IMR-90 (cell line): ENCODE results near the gene TUSC2. TPM values are rescaled to one million over a fixed set of nuclear protein-coding genes. Genes with fewer than 3 reads are reported as not detected.

ENCODE experiments used
- ATAC-seq: fragments of 200-7000 bp; cut with Tn5 transposase; 2 replicates; pipeline ENCODE4 v1.9.1; 2020; ENCODE audit warnings: low read depth, mild to moderate bottlenecking, moderate library complexity
- BruUV-seq: library from RNA; stranded (reverse); fragments of 400-500 nt; replicated peaks from 2 replicates; lab custom pipeline; 2021; lab: Mats Ljungman, UMichigan
- CTCF ChIA-PET: fragments of 300-600 bp; formaldehyde crosslinking; extraction: SDS; loops from one replicate; lab custom pipeline; 2021; ENCODE audit warnings: antibody characterized with exemption; lab: Yijun Ruan, JAX
- POLR2A ChIA-PET: fragments of 300-600 bp; sonication (Branson Sonifier 250); formaldehyde crosslinking; loops from one replicate; lab custom pipeline; 2022; ENCODE audit warnings: antibody characterized with exemption; ENCODE audit not compliant: unreplicated experiment; lab: Charles Lee
- DNase-seq: peaks from one replicate; pipeline ENCODE4 v3.0.0; 2013
- H2AFZ ChIP-seq: replicated peaks from 2 replicates; pipeline ENCODE3; 2013; ENCODE audit warnings: low read length, mild to moderate bottlenecking; ENCODE audit not compliant: poor library complexity
- H2AK5ac ChIP-seq: 2 replicates; pipeline ENCODE4 v1.6.1; 2013; ENCODE audit warnings: low read depth, low read length, inconsistent platforms
- H2AK9ac ChIP-seq: replicated peaks from 2 replicates; pipeline ENCODE3; 2013; ENCODE audit warnings: mild to moderate bottlenecking, low read depth, low read length, moderate library complexity; ENCODE audit not compliant: poor library complexity
- H2BK120ac ChIP-seq: 2 replicates; pipeline ENCODE4 v1.6.1; 2013; ENCODE audit warnings: low read depth, low read length, inconsistent platforms
- H2BK15ac ChIP-seq: 3 replicates; pipeline ENCODE4 v1.6.1; 2013; ENCODE audit warnings: low read depth, low read length, inconsistent platforms
- H2BK20ac ChIP-seq: 2 replicates; pipeline ENCODE4 v1.6.1; 2013; ENCODE audit warnings: low read depth, mild to moderate bottlenecking, inconsistent platforms, low read length, moderate library complexity
- H2BK5ac ChIP-seq: 2 replicates; pipeline ENCODE4 v1.6.1; 2013; ENCODE audit warnings: mild to moderate bottlenecking, low read depth, low read length, inconsistent platforms; ENCODE audit not compliant: poor library complexity, severe bottlenecking
- H3K14ac ChIP-seq: replicated peaks from 2 replicates; pipeline ENCODE4 v1.6.1; 2013; ENCODE audit warnings: low read depth, low read length, inconsistent platforms
- H3K18ac ChIP-seq: 2 replicates; pipeline ENCODE4 v1.6.1; 2013; ENCODE audit warnings: low read depth, low read length, control low read depth
- H3K23ac ChIP-seq: 2 replicates; pipeline ENCODE4 v1.6.1; 2013; ENCODE audit warnings: low read depth, low read length, inconsistent platforms
- H3K27ac ChIP-seq: 2 replicates; pipeline ENCODE4 v1.5.1; 2013; ENCODE audit warnings: mild to moderate bottlenecking, control low read depth, low read length; ENCODE audit not compliant: insufficient read depth
- H3K27me3 ChIP-seq: 2 replicates; pipeline ENCODE4 v1.6.1; 2013; ENCODE audit warnings: low read length; ENCODE audit not compliant: control insufficient read depth, insufficient read depth
- H3K36me3 ChIP-seq: 2 replicates; pipeline ENCODE4 v1.6.1; 2013; ENCODE audit warnings: low read length, mixed read lengths; ENCODE audit not compliant: control insufficient read depth, insufficient read depth
- H3K4ac ChIP-seq: 2 replicates; pipeline ENCODE4 v1.6.1; 2013; ENCODE audit warnings: low read depth, low read length, inconsistent platforms
- H3K4me1 ChIP-seq: 2 replicates; pipeline ENCODE4 v1.6.1; 2013; ENCODE audit warnings: low read length, mixed read lengths; ENCODE audit not compliant: control insufficient read depth, insufficient read depth
- H3K4me2 ChIP-seq: 2 replicates; pipeline ENCODE4 v1.6.1; 2013; ENCODE audit warnings: low read depth, mild to moderate bottlenecking, control low read depth, low read length, moderate library complexity
- H3K4me3 ChIP-seq: 2 replicates; pipeline ENCODE4 v1.5.1; 2013; ENCODE audit warnings: low read depth, mild to moderate bottlenecking, control low read depth, low read length, moderate library complexity; ENCODE audit not compliant: insufficient read depth
- H3K56ac ChIP-seq: 2 replicates; pipeline ENCODE4 v1.6.1; 2013; ENCODE audit warnings: low read length, inconsistent platforms; ENCODE audit not compliant: insufficient read depth; ENCODE audit errors: extremely low read depth
- H3K79me1 ChIP-seq, 2 experiments: 2 replicates each; pipeline ENCODE4 v1.6.1; 2013; ENCODE audit warnings: low read length in 2 of 2, inconsistent platforms in 1 of 2, low read depth in 1 of 2
- H3K9ac ChIP-seq: 2 replicates; pipeline ENCODE4 v1.6.1; 2013; ENCODE audit warnings: low read depth, low read length, control low read depth
- H3K9me1 ChIP-seq: 2 replicates; pipeline ENCODE4 v1.6.1; 2013; ENCODE audit warnings: low read length, inconsistent platforms; ENCODE audit not compliant: insufficient read depth
- H3K9me3 ChIP-seq: 2 replicates; pipeline ENCODE4 v1.6.1; 2013; ENCODE audit warnings: low read length; ENCODE audit not compliant: control insufficient read depth, insufficient read depth
- H4K20me1 ChIP-seq: 2 replicates; pipeline ENCODE4 v1.6.1; 2013; ENCODE audit warnings: low read length, inconsistent platforms; ENCODE audit not compliant: insufficient read depth
- H4K5ac ChIP-seq: 2 replicates; pipeline ENCODE4 v1.6.1; 2013; ENCODE audit warnings: mild to moderate bottlenecking, low read depth, low read length, control low read depth
- H4K8ac ChIP-seq, 2 experiments: 2 replicates each; pipeline ENCODE4 v1.6.1; 2013; ENCODE audit warnings: low read depth in 2 of 2, low read length in 2 of 2, control low read depth in 1 of 2, inconsistent platforms in 1 of 2
- H4K91ac ChIP-seq: 2 replicates; pipeline ENCODE4 v1.6.1; 2013; ENCODE audit warnings: low read depth, low read length, inconsistent platforms; ENCODE audit not compliant: insufficient read depth
- BHLHE40 ChIP-seq: fragments of 150-350 bp; IDR thresholded peaks from 2 replicates; pipeline ENCODE4 v1.6.1; 2016; ENCODE audit warnings: mild to moderate bottlenecking, low read depth, low read length
- CEBPB ChIP-seq: IDR thresholded peaks from 2 replicates; pipeline ENCODE4 v1.6.1; 2012; ENCODE audit warnings: low read depth, low read length, improper control_type of control experiment
- CHD1 ChIP-seq: IDR thresholded peaks from 2 replicates; pipeline ENCODE4 v1.6.1; 2012; ENCODE audit warnings: low read depth, low read length, improper control_type of control experiment
- ELK1 ChIP-seq: fragments of 150-350 bp; IDR thresholded peaks from 2 replicates; pipeline ENCODE4 v1.6.1; 2016; ENCODE audit warnings: low read depth, mild to moderate bottlenecking, low read length, moderate library complexity, borderline replicate concordance
- FOS ChIP-seq: fragments of 150-350 bp; IDR thresholded peaks from 2 replicates; pipeline ENCODE4 v1.6.1; 2016; ENCODE audit warnings: low read depth, low read length
- MAFK ChIP-seq: IDR thresholded peaks from 2 replicates; pipeline ENCODE4 v1.6.1; 2012; ENCODE audit warnings: low read depth, low read length, improper control_type of control experiment
- MAZ ChIP-seq: IDR thresholded peaks from 2 replicates; pipeline ENCODE4 v1.6.1; 2012; ENCODE audit warnings: low read depth, mild to moderate bottlenecking, low read length, improper control_type of control experiment, moderate library complexity, borderline replicate concordance
- MXI1 ChIP-seq: IDR thresholded peaks from 2 replicates; pipeline ENCODE4 v1.6.1; 2012; ENCODE audit warnings: low read depth, mild to moderate bottlenecking, low read length, moderate library complexity, borderline replicate concordance
- NFE2L2 ChIP-seq: fragments of 150-350 bp; IDR thresholded peaks from 2 replicates; pipeline ENCODE4 v1.6.1; 2016; ENCODE audit warnings: low read depth, mild to moderate bottlenecking, low read length
- POLR2A ChIP-seq: IDR thresholded peaks from 2 replicates; pipeline ENCODE4 v1.6.1; 2012; ENCODE audit warnings: mild to moderate bottlenecking, low read depth, low read length
- RAD21 ChIP-seq: IDR thresholded peaks from 2 replicates; pipeline ENCODE4 v1.6.1; 2012; ENCODE audit warnings: low read length, improper control_type of control experiment
- RCOR1 ChIP-seq: IDR thresholded peaks from 2 replicates; pipeline ENCODE4 v1.6.1; 2012; ENCODE audit warnings: mild to moderate bottlenecking, low read length, improper control_type of control experiment; ENCODE audit not compliant: insufficient replicate concordance
- RFX5 ChIP-seq: IDR thresholded peaks from 2 replicates; pipeline ENCODE4 v1.8.0; 2012; ENCODE audit warnings: low read depth, mild to moderate bottlenecking, low read length, moderate library complexity
- SMC3 ChIP-seq: fragments of 150-350 bp; IDR thresholded peaks from 2 replicates; pipeline ENCODE4 v1.6.1; 2016; ENCODE audit warnings: low read depth, mild to moderate bottlenecking, antibody characterized with exemption, low read length, moderate library complexity
- USF2 ChIP-seq: fragments of 150-350 bp; IDR thresholded peaks from 2 replicates; pipeline ENCODE4 v1.6.1; 2017; ENCODE audit warnings: mild to moderate bottlenecking, antibody characterized with exemption, low read length, low read depth
- WGBS, 2 experiments: methylation state at CpG; one replicate each; pipeline versions ENCODE4 v1.1.5 to v1.1.7; 2013; ENCODE audit warnings: missing lambda C conversion rate in 2 of 2; ENCODE audit not compliant: insufficient read length in 1 of 2; ENCODE audit errors: extremely low coverage in 2 of 2; 5-methylcytosine and 5-hydroxymethylcytosine counted together
- dilution Hi-C: fragments of 300-500 bp; cut with HindIII; formaldehyde crosslinking; loops from one replicate; pipeline ENCODE4 v1.14.3; 2018; ENCODE audit warnings: low sequenced_read_pairs; ENCODE audit not compliant: unreplicated experiment
- in situ Hi-C: fragments of 300-500 bp; cut with MboI; formaldehyde crosslinking; loops from 3 replicates; pipeline ENCODE4 v1.14.3; 2019; ENCODE audit warnings: low sequenced_read_pairs, inconsistent platforms, mixed read lengths
- intact Hi-C: fragments of 100-400 bp; cut with micrococcal nuclease; formaldehyde crosslinking; loops from 2 replicates; pipeline ENCODE4 v1.10.0; 2022
- polyA plus RNA-seq, 3 experiments: library from polyadenylated mRNA; depleted of rRNA; stranded (reverse); fragments of >200 nt; gene quantifications; 2 replicates each; pipeline ENCODE4 v1.2.3, GENCODE V29; 2012; ENCODE audit warnings: low replicate concordance in 1 of 3
- total RNA-seq: library from RNA; depleted of rRNA; stranded (reverse); fragments of >200 nt; gene quantifications from 2 replicates; pipeline ENCODE4 v1.2.3, GENCODE V29; 2012

TUSC2 gene
- total and polyA plus RNA-seq, 2 of the 4 experiments (the other 2 are of a cell fraction), result 13.4 to 24.0 TPM

GRCh38 chr3:50373146-50374051 lies 45.4 kb upstream of the TUSC2 start:
- Histone ChIP-seq H3K79me1 (no peaks in the 10 kb centered on the region), H4K5ac (no peak overlapping the region), H3K9me3 (no peaks in the 10 kb centered on the region), H3K4me2 (no peak overlapping the region), H2BK15ac (no peak overlapping the region), H3K23ac (no peak overlapping the region), H3K18ac (no peak overlapping the region), H2AK9ac (no peak overlapping the region), H3K4ac (no peak overlapping the region), H4K20me1 (no peaks in the 10 kb centered on the region), H2AFZ (no peak overlapping the region), H2BK20ac (no peak overlapping the region), H3K4me3 (no peak overlapping the region), H3K36me3 (no peaks in the 10 kb centered on the region), H3K27ac (no peak overlapping the region), H3K4me1 (no peaks in the 10 kb centered on the region), H4K91ac (no peak overlapping the region), H3K27me3 (peaks cover 53% of the 10 kb centered on the region), H2BK120ac (no peak overlapping the region), H3K14ac (no peak overlapping the region), H2AK5ac (no peak overlapping the region), H4K8ac (no peak overlapping the region), H2BK5ac (no peak overlapping the region), H3K9me1 (no peaks in the 10 kb centered on the region), H3K56ac (no peak overlapping the region), H3K9ac (no peak overlapping the region)
- DNase-seq (no peak), ATAC-seq (no peak)
- in situ Hi-C loops, result no loop called here
- BruUV-seq, result no TSS peak
- WGBS, 2 experiments, result 25% methylated on average over 4 of the region's 12 CpGs; no CpG with 5 or more reads in 1 of the 2 experiments
- POLR2A ChIA-PET, result no interaction called here
- intact Hi-C loops, result no loop called here
- dilution Hi-C loops, result no loop called here
- CTCF ChIA-PET, result no interaction called here
- no peak for TF ChIP-seq FOS
- TF ChIP-seq NFE2L2, result no peak
- TF ChIP-seq CEBPB, result no peak
- no peak for TF ChIP-seq USF2
- no peak for TF ChIP-seq MAFK
- TF ChIP-seq RCOR1, result no peak
- TF ChIP-seq RAD21, result no peak
- TF ChIP-seq ELK1, result no peak
- no peak for TF ChIP-seq BHLHE40
- no peak for TF ChIP-seq SMC3
- TF ChIP-seq CHD1, result no peak
- TF ChIP-seq POLR2A, result no peak
- TF ChIP-seq MXI1, result no peak
- no peak for TF ChIP-seq MAZ
- TF ChIP-seq RFX5, result no peak
